Stimulated activated memory B cell treated with anti-CD40 and anti-IgM and Interleukin-4, amounts not matched to agents 10 μg/mL and 1 μg/mL and 100 μg/mL, for 72 hours (primary cell): Measurements from ENCODE around the gene RIMBP3C.
"Not testable (repeated sequence)": the region's sequence is repeated elsewhere in the genome, so short reads cannot be mapped to it uniquely, and the experiment has no call there.

Source experiments
- ATAC-seq: fragments of 150-1000 bp; cut with Tn5 transposase; 2 replicates; pipeline ENCODE4 v1.10.0; 2021
- H3K27ac Mint-ChIP-seq: one replicate; pipeline ENCODE4 v1.8.0; 2022; ENCODE audit warnings: mild to moderate bottlenecking, mixed read lengths
- H3K27me3 Mint-ChIP-seq: one replicate; pipeline ENCODE4 v1.8.0; 2022; ENCODE audit warnings: mixed read lengths
- H3K36me3 Mint-ChIP-seq: one replicate; pipeline ENCODE4 v1.8.0; 2022; ENCODE audit warnings: mixed read lengths
- H3K4me1 Mint-ChIP-seq: one replicate; pipeline ENCODE4 v1.8.0; 2022; ENCODE audit warnings: mixed read lengths
- H3K4me3 Mint-ChIP-seq: one replicate; pipeline ENCODE4 v1.8.0; 2022; ENCODE audit warnings: mild to moderate bottlenecking, moderate library complexity, mixed read lengths
- H3K9me3 Mint-ChIP-seq: one replicate; pipeline ENCODE4 v1.8.0; 2022; ENCODE audit warnings: mixed read lengths

The RIMBP3C gene

GRCh38 chr22:21514117-21514516 lies 37.1 kb downstream of the RIMBP3C start:
- H3K27ac Mint-ChIP-seq, H3K9me3 Mint-ChIP-seq, H3K4me1 Mint-ChIP-seq, H3K36me3 Mint-ChIP-seq, H3K4me3 Mint-ChIP-seq, H3K27me3 Mint-ChIP-seq: not testable (repeated sequence)
- peak; percentile 72 for ATAC-seq

- H3K4me3 Mint-ChIP-seq, H3K36me3 Mint-ChIP-seq, H3K9me3 Mint-ChIP-seq, ATAC-seq, H3K4me1 Mint-ChIP-seq, H3K27ac Mint-ChIP-seq, H3K27me3 Mint-ChIP-seq: not testable (repeated sequence)
Measured at GRCh38 chr22:21512022-21512421, 39.2 kb downstream of the RIMBP3C start.

GRCh38 chr22:21510397-21510796 lies 40.9 kb downstream of the RIMBP3C start:
- H3K27me3 Mint-ChIP-seq, ATAC-seq, H3K4me3 Mint-ChIP-seq, H3K4me1 Mint-ChIP-seq, H3K27ac Mint-ChIP-seq, H3K36me3 Mint-ChIP-seq, H3K9me3 Mint-ChIP-seq: not testable (repeated sequence)

- H3K36me3 Mint-ChIP-seq, H3K4me1 Mint-ChIP-seq, H3K4me3 Mint-ChIP-seq, ATAC-seq, H3K9me3 Mint-ChIP-seq, H3K27me3 Mint-ChIP-seq, H3K27ac Mint-ChIP-seq: not testable (repeated sequence)
Measured at GRCh38 chr22:21499623-21500506, 51.4 kb downstream of the RIMBP3C start.

GRCh38 chr22:21498489-21498888 lies 52.8 kb downstream of the RIMBP3C start:
- not testable (repeated sequence) for H3K36me3 Mint-ChIP-seq, H3K4me1 Mint-ChIP-seq, H3K27me3 Mint-ChIP-seq, ATAC-seq, H3K27ac Mint-ChIP-seq, H3K4me3 Mint-ChIP-seq, H3K9me3 Mint-ChIP-seq

GRCh38 chr22:21497984-21498383 lies 53.3 kb downstream of the RIMBP3C start:
- ATAC-seq, H3K4me1 Mint-ChIP-seq, H3K4me3 Mint-ChIP-seq, H3K27me3 Mint-ChIP-seq, H3K36me3 Mint-ChIP-seq, H3K27ac Mint-ChIP-seq, H3K9me3 Mint-ChIP-seq: not testable (repeated sequence)
